Activated CD4-positive, alpha-beta T cell treated with anti-CD3 and anti-CD28 coated beads, Interleukin-2, amount 50 U/mL, for 1 hour (primary cell): ENCODE results near the gene NEFH.

Source experiments
- DNase-seq: peaks from one replicate; pipeline ENCODE4 v3.0.0-alpha.2; 2020

Gene NEFH

GRCh38 chr22:29503811-29504372, 23.9 kb downstream of the NEFH start:
- DNase-seq = no peak

DNA sequence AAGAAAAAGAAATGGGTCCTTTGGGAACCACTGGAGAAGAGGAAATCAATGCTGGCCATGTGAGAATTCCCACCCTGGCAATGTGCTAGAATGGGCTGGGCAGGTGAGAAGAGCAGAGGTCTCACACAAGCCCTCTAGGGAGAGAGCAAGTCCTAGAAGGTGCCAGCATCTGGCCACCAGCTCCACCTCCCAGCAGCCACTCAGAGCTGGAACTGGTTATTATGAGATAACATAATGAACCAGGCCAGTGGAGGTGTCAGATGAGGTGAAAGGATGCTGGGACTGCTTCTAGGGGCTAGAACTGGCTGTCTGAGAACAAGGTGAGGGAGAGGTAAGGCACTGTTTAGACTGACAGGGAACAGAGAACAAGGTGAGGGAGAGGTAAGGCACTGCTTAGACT, 29.3 kb downstream of the NEFH start:
- no peak for DNase-seq

GRCh38 chr22:29509815-29510214, 29.8 kb downstream of the NEFH start:
- DNase-seq = no peak

- DNase-seq = no peak
Measured at GRCh38 chr22:29510542-29510941, 30.5 kb downstream of the NEFH start.

DNA sequence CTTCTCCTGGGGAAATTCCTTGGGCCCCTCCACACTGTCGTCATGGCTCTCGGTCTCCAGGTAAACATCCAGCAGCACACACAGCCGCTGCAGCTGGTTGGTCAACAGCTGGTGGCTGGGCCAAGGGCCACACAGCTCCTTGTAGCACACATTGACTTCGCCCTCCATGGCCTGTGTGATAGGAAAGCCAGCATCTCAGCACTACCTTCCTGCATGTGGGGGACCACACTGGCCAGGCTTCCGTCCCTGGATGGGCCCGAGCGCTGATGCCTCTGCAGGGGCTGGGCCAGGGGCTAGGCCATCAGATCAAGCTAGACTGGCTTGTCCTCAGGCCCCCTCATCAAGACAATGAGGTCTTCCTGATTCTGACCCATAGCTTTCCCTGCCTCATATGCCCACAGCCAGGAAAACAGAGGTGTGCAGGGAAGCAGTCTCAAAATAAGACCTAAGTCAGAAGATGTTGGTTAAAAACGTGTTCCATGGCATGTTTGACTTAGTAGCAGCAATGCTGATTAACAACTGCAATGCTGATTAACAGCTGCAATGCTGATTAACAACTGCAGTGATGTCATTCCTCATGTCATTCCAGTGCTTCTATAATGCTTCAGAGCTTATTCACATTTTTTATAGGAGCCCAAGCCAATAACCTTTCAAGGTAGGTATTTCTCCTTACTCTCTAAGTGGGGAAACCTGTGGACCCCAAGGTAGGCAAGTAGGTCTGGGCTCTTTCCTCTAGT, 31.3 kb downstream of the NEFH start:
- DNase-seq = no peak

DNA sequence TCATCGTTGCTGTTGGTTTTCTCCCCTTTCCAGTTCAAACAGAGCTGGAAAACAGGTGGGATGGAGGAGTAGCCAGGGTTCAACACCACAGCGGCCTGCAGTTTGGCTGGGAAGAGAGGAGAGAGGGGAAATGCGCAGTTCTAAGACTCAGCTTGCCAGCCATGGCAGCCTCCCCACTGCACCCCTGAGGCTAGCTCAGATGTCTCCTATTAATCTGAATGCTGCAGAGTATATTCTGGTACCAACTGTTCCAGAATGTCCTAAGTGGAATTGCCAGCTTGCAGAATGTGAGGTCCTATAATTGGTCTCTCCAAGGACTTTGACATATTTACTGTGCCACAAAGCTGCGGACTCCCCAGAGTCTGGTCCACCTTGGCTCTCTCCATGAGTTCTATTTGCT, 32.0 kb downstream of the NEFH start:
- DNase-seq = no peak

DNA sequence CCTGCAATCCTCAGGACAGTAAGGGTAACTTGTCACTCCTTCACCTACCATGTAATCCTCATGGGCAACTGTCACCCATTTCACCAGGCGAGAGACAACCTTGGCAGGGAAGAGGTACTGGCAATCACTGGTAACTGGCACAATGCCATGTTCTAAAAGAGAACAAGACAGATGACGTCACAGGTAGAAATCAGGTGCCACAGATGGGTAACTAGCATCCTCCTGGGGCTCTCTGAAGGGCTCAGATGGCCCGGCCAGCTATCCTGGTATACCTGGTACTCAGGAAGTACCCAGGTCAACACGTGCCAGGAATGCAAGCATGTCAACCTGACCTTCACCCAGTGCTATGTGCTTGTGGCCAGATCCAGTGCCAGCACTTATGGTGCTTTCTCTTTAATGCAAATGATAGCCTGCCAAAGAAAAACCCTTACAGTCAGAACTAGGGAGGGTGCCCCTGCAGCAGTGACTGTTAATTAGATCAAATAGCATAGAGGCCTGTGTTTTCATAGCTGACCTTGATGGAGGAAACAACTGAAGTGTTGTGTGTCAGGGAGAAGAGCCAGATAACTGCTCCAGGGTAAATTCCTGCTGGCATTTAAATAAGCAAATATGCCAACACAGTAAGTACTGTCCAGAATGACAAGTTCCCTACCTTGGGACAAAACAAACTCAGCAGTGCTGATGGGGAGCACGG, 37.3 kb downstream of the NEFH start:
- no peak for DNase-seq

DNA sequence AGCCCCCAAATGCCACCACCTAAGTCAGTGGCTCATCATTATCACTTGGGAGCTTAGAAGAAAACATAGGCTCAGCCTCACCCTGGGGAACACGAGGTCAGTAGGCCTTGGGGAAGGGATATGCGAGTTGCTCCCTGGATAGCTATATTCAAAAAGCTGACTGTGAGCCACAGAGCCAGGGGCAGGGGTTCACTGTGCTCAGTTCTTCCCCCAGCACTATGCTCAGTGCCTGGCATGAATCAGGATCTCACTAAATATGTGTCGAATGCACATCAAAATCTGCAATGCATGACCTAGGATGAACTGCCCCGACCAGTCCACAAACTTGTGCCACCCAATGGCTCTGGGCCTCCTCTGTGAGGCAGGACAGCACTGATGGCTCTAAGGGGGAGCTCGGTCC, 38.4 kb downstream of the NEFH start:
- no peak for DNase-seq

DNA sequence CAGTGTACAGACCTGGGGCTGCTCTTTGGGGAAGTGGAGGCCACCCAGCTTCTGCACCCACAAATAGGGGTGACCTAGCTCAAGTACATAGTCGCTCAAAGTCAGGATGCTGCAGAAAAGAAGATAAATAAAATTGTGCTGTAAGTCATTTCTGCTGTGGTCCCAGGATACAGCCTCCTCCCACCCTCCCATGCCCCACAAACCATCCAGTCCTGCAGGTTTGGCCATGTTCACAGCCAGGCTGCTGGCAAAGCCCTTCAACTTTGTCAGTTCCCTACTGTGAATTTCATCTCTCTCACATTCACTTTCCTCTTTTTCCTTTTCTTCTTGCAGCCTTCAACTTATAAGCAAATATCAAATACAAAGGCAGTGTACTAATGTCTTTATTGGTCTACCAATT, 40.0 kb downstream of the NEFH start:
- no peak for DNase-seq

GRCh38 chr22:29520851-29521250, 40.8 kb downstream of the NEFH start:
- no peak for DNase-seq

GRCh38 chr22:29521526-29521925, 41.5 kb downstream of the NEFH start:
- no peak for DNase-seq

DNA sequence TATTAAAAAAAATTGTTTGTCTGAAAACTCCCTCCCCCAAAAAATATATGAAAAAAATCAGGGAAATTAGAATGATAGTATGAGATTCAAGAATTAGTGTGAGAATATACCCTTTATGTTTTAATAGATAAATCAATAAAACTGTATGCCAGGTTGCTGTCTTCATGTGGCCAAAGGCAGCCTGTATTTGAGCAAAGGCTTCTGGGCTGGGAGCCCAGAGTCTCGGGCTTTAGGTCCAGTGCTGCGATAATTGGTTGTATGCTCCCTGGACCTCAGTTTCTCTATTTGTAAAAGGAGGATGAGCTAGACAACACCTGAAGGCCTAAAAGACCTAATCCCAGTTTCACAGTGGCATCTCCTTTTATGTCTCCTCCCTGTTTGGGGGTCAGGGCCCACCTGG, 43.7 kb downstream of the NEFH start:
- DNase-seq = no peak

DNA sequence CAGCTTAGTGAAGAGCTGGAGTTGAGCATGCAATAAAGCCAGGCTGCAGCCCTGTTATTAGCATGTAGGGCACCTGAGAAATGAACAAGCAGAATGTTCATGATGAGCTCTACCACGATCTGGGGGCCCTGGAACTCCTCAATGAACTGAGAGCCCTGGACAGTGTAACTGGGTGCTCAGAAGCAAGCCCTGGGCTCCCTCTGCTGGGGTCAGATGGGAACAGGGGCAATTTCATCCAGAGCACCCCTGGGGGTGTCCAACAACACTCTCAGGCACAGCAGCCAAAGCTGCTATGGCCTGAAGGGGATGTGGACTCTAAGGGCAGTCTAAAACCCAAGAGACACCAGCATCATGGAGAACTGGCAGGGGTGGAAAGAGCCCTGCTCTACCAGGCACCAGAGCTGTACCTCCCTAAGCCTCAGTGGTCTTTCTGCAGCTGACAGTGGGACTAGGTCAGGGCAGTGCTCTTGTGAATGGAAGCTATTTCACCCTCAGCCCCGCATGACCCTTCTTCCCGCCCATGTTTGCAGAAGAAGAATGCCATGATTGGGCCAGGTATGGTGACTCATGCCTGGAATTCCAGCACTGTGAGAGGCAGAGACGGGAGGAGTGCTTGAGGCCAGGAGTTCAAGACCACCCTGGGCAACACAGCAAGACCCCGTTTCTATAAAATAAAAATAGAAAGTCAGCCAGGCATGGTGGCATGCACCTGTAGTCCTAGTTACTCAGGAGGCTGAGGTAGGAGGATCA, 44.6 kb downstream of the NEFH start:
- DNase-seq = peak; percentile 10

GRCh38 chr22:29528144-29528543, 48.1 kb downstream of the NEFH start:
- DNase-seq = no peak

DNA sequence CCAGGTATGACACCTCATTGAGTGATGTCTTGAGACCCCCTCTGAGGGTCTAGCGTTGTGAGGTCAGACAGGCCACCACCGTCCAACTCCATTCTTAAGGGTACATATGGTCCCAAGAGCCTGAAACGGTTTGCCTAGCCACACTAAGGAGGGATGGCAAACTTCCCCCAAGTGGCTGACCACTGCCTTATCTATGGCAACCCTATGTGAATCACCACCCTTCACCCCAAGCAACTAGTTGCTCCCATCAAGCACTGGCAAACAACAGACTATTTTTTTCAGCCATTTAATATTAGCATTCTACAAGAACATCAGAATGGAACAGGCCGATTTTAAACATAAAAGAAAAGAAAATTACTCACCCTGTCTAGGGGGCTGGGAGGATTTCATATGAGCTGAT, 50.7 kb downstream of the NEFH start:
- DNase-seq = no peak

- DNase-seq = no peak
Measured at GRCh38 chr22:29531419-29531818, 51.4 kb downstream of the NEFH start.

GRCh38 chr22:29536411-29536810, 56.4 kb downstream of the NEFH start:
- no peak for DNase-seq

DNA sequence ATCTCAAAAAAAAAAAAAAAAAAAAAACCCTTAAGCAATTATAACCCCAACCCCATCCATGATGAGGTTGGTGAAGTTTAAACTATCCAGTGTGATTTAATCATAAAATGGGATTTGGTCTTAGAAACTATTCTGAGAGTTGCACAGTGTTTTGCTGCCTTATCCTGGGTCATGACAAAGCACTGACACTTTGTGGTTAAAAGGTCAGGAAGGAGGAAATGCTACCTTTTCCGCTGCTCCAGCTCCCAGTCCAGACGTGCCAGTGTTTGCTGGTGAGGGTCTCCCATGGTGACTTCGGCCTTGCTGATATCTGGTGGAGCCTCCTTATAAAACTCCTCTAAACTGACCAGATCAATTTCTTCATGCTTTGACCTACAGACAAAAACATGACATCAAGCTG, 59.1 kb downstream of the NEFH start:
- DNase-seq = no peak
